MM.1S (cell line): Measurements from ENCODE around the gene AFG3L2.

Source experiments
- DNase-seq: peaks from one replicate; pipeline ENCODE4 v3.0.0-alpha.2; 2015
- H2AFZ ChIP-seq: fragments of 300-600 bp; sonication (generic); 2 replicates; pipeline ENCODE4 v1.6.0; 2016; ENCODE audit warnings: antibody characterized with exemption, low read length
- H3F3A ChIP-seq: fragments of 300-600 bp; sonication (generic); 2 replicates; pipeline ENCODE4 v1.6.1; 2016; ENCODE audit warnings: mild to moderate bottlenecking, antibody characterized with exemption, low read length, moderate library complexity, mixed read lengths; ENCODE audit not compliant: insufficient read depth
- H3K27ac ChIP-seq: fragments of 300-600 bp; sonication (generic); 2 replicates; pipeline ENCODE4 v1.5.1; 2016; ENCODE audit warnings: mild to moderate bottlenecking, low read length
- H3K27me3 ChIP-seq: fragments of 300-600 bp; sonication (generic); replicated peaks from 2 replicates; pipeline ENCODE4 v1.6.0; 2016; ENCODE audit warnings: low read length; ENCODE audit not compliant: insufficient read depth
- H3K36me3 ChIP-seq: fragments of 300-600 bp; sonication (generic); replicated peaks from 2 replicates; pipeline ENCODE4 v1.6.1; 2016; ENCODE audit warnings: mild to moderate bottlenecking, low read length, mixed read lengths; ENCODE audit not compliant: insufficient read depth
- H3K4me1 ChIP-seq: fragments of 300-600 bp; sonication (generic); 2 replicates; pipeline ENCODE4 v1.6.1; 2016; ENCODE audit warnings: low read length, mixed read lengths
- H3K4me2 ChIP-seq: fragments of 300-600 bp; sonication (generic); 2 replicates; pipeline ENCODE4 v1.6.0; 2016; ENCODE audit warnings: low read depth, low read length
- H3K4me3 ChIP-seq: fragments of 300-600 bp; sonication (generic); 2 replicates; pipeline ENCODE4 v1.5.1; 2016; ENCODE audit warnings: low read length, mixed read lengths
- H3K79me2 ChIP-seq: fragments of 300-600 bp; sonication (generic); 2 replicates; pipeline ENCODE4 v1.6.1; 2016; ENCODE audit warnings: mixed run types, low read length, mixed read lengths
- H3K9ac ChIP-seq: fragments of 300-600 bp; sonication (generic); 2 replicates; pipeline ENCODE4 v1.6.1; 2016; ENCODE audit warnings: low read length, mixed read lengths
- H3K9me2 ChIP-seq: fragments of 300-600 bp; sonication (generic); replicated peaks from 2 replicates; pipeline ENCODE4 v1.6.1; 2016; ENCODE audit warnings: mild to moderate bottlenecking, low read length, mixed read lengths; ENCODE audit not compliant: insufficient read depth
- H3K9me3 ChIP-seq: fragments of 300-600 bp; sonication (generic); replicated peaks from 2 replicates; pipeline ENCODE4 v1.6.1; 2016; ENCODE audit warnings: mild to moderate bottlenecking, low read length, mixed read lengths; ENCODE audit not compliant: insufficient read depth
- H4K20me1 ChIP-seq: fragments of 300-600 bp; sonication (generic); 2 replicates; pipeline ENCODE4 v1.6.1; 2016; ENCODE audit warnings: mild to moderate bottlenecking, low read length, moderate library complexity, mixed read lengths; ENCODE audit not compliant: insufficient read depth
- CTCF ChIP-seq: fragments of 300-600 bp; sonication (generic); IDR thresholded peaks from 2 replicates; pipeline ENCODE4 v1.5.1; 2016; ENCODE audit warnings: antibody characterized with exemption, low read length, mixed read lengths
- EZH2 ChIP-seq: fragments of 300-600 bp; sonication (generic); optimal IDR thresholded peaks from 2 replicates; pipeline ENCODE3; 2017; ENCODE audit warnings: low read depth, mild to moderate bottlenecking, antibody characterized with exemption, low read length, mixed read lengths
- EZH2phosphoT487 ChIP-seq: fragments of 300-600 bp; sonication (generic); IDR thresholded peaks from 2 replicates; pipeline ENCODE4 v1.6.1; 2018; ENCODE audit warnings: antibody characterized with exemption, low read length

AFG3L2 gene

DNA sequence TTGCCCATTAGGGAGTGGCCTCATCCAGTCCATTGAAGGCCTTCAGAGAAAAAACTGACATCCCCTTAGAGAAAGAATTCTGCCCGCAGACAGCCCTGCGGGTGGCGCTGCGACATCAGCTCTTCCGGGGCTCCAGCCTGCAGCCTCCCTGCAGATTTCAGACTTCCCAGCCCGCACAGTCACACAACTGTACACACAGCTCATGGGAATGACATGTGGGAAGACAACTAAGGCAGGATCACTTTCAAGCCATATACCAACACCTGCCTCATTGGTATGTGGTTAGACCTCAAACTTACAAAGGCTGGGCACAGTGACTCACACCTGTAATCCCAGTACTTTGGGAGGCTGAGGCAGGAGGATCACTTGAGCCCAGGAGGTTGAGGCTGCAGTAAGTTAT lies 93.8 kb downstream of the AFG3L2 start:
- Histone ChIP-seq H3K4me2 (no peak overlapping the region), H3K27me3 (no peaks in the 10 kb centered on the region), H3K79me2 (no peaks in the 10 kb centered on the region), H3K4me1 (peaks cover 1% of the 10 kb centered on the region; the same call in 1 of the 2 replicates), H3K27ac (no peak overlapping the region), H3K9me3 (no peaks in the 10 kb centered on the region), H3K9ac (no peak overlapping the region), H3K9me2 (no peaks in the 10 kb centered on the region), H3K36me3 (no peaks in the 10 kb centered on the region), H3K4me3 (no peak overlapping the region), H3F3A (no peaks in the 10 kb centered on the region), H4K20me1 (no peaks in the 10 kb centered on the region), H2AFZ (no peak overlapping the region)
- no peak for TF ChIP-seq EZH2
- no peak for TF ChIP-seq EZH2phosphoT487
- TF ChIP-seq CTCF, result no peak
- DNase-seq, result no peak

- Histone ChIP-seq H3K4me2 (no peak overlapping the region), H3F3A (no peaks in the 10 kb centered on the region), H3K79me2 (no peaks in the 10 kb centered on the region), H3K9ac (no peak overlapping the region), H3K9me2 (no peaks in the 10 kb centered on the region), H2AFZ (no peak overlapping the region), H3K36me3 (no peaks in the 10 kb centered on the region), H4K20me1 (no peaks in the 10 kb centered on the region), H3K27me3 (no peaks in the 10 kb centered on the region), H3K9me3 (no peaks in the 10 kb centered on the region), H3K4me3 (no peak overlapping the region), H3K4me1 (peaks cover 5% of the 10 kb centered on the region; the same call in 1 of the 2 replicates), H3K27ac (no peak overlapping the region)
- no peak for DNase-seq
- no peak for TF ChIP-seq CTCF
- no peak for TF ChIP-seq EZH2phosphoT487
- no peak for TF ChIP-seq EZH2
These were observed 94.5 kb downstream of the AFG3L2 start for GRCh38 chr18:12282442-12283039.

DNA sequence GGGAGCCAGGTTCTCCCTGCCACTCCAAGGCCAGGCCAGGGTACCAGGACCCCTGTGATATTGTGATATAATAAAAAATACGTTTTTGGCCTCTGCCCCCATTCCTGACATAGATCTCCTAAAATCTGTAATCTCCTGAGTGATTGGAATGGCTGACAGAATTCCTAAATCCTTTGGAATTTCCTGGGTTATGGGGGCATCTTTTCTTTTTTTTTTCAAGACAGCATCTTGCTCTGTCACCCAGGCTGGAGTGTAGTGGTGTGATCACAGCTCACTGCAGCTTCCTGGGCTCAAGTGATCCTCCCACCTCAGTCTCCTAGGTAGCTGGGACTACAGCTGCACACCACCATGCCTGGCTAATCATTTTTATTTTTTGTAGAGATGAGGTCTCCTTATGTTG lies 95.2 kb downstream of the AFG3L2 start:
- no peak for DNase-seq
- Histone ChIP-seq H3K4me3 (no peak overlapping the region), H3K4me2 (no peak overlapping the region), H2AFZ (no peak overlapping the region), H3K9ac (no peak overlapping the region), H3K4me1 (peaks cover 5% of the 10 kb centered on the region; the same call in 1 of the 2 replicates), H3K27ac (no peak overlapping the region), H3K9me2 (no peaks in the 10 kb centered on the region), H3K79me2 (no peaks in the 10 kb centered on the region), H3K9me3 (no peaks in the 10 kb centered on the region), H3K27me3 (no peaks in the 10 kb centered on the region), H3F3A (no peaks in the 10 kb centered on the region), H4K20me1 (no peaks in the 10 kb centered on the region), H3K36me3 (no peaks in the 10 kb centered on the region)
- TF ChIP-seq EZH2 (no peak), EZH2phosphoT487 (no peak), CTCF (no peak)
